ENCODE measurements around the gene UNC13A.
"Not testable (repeated sequence)": the region's sequence is repeated elsewhere in the genome, so short reads cannot be mapped to it uniquely, and the experiment has no call there.

UNC13A gene

DNA sequence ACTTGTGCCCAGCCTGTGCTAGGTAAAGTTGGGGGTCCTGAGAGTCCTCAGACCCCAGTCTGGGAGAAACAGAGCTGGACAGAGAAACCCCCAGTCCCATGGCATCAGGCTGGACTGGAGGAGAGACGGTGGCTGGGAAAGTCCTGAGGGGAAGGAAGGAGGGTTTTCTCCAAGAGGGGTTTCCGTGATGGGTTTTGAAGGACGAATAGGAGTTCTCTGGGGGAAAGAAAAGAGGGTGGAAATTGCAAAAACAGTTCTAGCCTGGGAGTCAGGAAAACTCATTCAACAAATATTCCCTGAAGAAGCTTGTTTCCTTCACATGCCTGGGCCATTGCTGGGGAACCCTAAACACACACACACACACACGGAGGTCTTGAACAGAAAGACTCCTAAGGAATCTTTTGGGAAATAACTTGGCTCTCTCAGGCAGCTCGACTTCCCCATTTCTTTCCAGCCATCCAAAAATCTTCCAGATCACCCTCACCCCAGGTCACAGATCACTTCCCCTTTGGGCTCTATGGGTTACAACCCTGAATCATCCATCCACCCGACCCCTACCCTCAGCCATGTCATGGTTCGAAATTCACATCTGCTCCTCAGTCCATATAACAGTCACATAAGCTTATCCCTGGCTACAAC lies 85.2 kb downstream of the UNC13A start:
- no peak for DNase-seq (ENCODE audit: low spot score)

DNA sequence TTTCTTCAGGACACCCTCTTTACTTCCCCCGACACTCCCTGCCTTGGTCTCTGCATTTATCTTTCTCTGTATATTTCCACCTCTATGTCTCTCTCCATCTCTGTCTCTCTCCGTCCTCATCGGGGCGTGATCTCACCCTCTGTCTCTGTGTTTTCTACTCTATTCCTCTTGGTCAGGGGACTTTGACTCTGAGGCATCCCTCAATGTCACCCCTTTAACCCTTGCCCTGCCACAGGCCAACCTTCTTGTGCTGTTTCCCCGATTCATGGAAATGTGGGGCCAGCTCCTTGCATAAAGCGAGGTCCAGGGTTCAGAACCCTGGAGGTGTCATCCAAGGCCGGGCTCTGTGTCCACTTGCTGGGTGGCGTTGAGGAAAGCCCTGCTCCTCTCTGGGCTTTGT lies 85.9 kb downstream of the UNC13A start:
- DNase-seq (ENCODE audit: low spot score) = no peak

DNA sequence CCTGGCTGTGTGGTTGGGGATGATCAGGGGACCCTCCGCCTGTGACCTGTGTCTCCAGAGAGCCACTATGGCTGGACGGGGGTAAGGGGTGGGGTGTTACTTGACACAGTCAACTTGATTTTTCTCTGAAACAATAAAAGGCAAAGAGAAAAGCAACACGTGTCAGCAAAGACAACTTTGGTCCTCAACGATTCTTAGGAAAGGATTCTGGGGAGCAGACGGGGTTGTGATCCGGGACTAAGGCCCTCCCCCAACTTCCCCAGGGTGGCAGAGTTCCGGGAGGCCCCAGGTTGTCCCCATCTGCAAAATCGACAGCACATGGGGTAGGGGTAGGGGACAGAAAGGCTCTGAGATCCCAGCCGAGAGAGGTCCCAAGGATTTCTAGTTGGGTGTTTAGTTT lies 86.5 kb downstream of the UNC13A start:
- no peak for DNase-seq (ENCODE audit: low spot score)

DNA sequence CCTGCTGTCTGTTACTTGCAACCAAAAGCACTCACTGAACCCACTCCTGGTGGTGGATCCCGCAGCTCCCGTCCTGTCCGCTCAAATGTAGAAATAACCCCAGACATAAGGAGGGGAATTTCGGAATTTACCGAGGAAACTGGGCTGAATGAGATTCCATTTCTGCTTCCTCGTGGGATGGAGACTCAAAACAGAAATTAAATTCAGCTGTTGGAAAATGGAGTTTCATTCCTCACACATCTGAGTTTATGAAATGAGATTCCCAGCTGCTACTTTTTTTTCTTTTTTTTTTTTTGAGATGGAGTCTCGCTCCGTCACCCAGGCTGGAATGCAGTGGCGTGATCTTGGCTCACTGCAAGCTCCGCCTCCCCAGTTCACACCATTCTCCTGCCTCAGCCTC lies 88.4 kb downstream of the UNC13A start:
- no peak for DNase-seq (ENCODE audit: low spot score)

DNA sequence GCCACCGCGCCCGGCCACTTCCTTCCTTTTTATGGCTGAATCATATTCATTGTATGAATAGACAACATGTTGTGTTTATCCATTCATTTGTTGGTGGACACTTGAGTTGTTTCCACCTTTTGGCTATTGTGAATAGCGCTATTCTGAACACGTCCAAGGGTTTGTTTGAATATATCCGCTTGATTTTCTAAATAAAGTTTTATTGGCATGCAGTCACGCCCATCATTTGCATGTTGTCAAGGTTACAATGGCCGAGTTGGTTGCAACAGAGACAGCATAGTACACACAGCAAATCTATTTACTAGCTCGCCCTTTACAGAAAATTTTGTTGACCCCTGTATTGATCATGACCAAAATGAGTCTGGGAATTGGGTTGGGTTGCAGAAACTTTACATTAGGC lies 89.2 kb downstream of the UNC13A start:
- DNase-seq (ENCODE audit: low spot score) = no peak

DNA sequence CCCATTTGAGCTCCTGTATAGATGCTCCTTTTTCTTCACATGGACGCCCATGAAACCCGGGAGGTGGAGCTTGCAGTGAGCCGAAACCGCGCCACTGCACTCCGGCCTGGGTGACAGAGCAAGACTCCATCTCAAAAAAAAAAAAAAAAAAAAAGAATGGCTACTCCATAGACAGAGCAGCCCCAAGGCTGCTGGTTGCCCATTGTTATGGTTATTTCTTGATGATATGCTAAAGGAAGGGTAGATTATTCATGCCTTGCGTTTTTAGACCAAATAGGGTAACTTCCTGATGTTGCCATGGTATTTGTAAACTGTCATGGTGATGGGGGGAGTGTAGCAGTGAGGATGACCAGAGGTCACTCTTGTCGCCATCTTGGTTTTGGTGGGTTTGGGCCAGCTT lies 90.1 kb downstream of the UNC13A start:
- not testable (repeated sequence) for DNase-seq (ENCODE audit: low spot score)

DNA sequence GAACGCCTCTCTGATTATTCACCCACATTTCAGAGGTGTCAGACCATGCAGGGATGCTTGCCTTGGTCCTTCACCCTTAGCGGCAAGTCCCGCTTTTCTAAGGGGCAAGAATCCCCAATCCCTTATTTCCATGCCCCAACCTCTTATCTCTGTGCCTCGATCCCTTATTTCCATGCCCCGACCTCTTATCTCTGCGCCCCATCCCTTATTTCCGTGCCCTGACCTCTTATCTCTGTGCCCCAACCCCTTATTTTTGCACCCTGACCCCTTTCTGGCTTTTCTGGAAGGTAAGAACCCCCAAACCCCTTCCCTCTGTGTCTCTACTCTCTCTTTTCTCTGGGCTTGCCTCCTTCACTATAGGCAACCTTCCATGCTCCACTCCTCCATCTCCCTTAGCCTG lies 93.9 kb downstream of the UNC13A start:
- not testable (repeated sequence) for DNase-seq (ENCODE audit: low spot score)

DNA sequence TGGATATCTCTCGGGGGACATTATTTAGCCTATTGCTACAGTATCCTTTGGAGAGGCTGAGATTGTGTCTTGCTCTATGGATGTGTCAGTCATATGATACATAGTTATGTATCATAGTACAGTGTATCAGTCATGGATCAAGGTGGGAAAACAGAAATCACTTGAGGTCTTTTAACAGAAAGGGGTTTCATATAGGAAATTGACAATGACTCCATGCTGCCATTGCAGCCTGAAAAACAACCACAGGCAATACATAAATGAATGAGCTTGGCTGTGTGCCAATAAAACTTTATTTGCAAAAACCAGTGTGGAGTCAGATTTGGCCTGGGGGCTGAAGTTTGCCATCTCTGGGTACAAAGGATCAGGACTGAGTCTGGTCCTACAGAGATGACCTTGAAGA lies 97.3 kb downstream of the UNC13A start:
- DNase-seq (ENCODE audit: low spot score) = no peak

DNA sequence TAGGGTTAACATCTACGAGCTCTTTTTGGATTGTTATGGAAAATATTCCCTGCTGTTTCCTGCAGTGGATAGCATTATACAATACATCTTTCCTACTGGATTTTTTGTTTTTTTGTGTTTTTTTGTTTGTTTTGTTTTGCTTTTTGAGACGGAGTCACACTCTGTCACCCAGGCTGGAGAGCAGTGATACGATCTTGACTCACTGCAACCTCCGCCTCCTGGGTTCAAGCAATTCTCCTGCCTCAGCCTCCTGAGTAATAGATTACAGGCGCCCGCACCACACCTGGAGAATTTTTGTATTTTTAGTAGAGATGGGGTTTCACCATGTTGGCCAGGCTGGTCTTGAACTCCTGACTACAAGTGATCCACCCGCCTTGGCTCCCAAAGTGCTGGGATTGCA lies 102.8 kb downstream of the UNC13A start:
- DNase-seq (ENCODE audit: low spot score) = not testable (repeated sequence)

DNA sequence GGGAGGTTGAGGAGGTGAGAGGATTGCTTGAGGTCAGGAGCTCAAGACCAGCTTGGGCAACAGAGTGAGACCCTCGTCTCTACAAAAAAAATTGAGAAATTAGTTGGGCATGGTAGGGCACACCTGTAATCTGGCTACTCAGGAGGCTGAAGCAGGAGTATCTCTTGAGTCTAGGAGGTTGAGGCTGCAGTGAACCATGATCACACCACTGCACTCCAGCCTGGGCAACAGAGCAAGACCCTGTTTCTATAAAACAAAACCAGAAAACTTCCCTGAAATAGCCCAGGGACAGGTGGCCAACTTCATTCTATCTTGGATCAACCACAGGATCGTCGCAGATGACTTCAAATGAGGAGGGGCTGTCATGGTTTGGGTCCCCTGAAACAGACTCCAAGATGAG lies 104.0 kb downstream of the UNC13A start:
- no peak for DNase-seq (ENCODE audit: low spot score)

DNA sequence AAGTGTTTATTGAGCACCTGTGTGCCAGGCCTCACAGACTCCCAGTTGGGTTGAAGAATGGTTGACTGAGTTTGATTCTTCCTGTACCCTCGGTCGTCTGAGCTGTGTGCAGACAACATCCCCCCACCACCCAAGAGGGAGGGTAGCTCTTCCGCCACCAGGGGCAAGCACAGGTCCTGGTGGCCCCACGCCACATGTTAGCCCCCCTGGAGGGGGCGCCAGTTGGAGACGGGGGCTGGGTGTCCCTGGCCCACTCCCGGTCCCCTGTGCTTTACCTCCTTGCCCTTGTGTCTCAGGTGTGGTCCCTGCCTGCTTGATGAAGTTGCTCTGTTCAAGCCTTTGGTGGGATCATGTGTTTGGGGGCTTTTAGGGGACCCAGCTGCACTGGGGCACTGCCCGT lies 105.5 kb downstream of the UNC13A start:
- DNase-seq (ENCODE audit: low spot score) = no peak

DNA sequence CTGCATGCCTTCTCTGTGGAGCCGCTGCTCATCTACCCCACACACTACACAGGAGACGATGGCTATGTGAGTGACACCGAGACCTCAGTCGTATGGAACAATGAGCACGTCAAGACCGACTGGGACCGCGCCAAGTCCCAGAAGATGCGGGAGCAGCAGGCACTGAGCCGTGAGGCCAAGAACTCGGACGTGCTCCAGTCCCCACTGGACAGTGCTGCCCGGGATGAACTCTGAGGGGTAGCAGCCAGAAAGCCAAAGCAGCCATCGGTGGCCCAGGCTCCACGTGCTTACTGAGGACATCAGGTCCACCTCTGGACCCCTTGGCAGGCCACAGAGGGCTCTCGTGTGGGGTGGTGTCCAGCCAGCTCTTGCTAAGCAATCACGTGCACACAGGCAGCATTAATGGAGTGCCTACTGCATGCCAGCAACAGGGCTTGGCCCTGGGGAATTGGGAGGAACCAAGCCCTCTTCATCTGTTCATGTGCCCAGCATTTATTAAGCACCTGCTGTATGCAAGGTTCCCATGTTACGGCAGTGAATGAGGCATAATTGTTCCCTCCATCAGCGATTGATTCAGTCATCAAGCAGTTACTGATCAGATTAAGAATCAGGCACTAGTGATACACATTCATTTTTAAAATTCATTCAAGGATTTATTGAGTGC lies 106.8 kb downstream of the UNC13A start:
- no peak for DNase-seq (ENCODE audit: low spot score)

DNA sequence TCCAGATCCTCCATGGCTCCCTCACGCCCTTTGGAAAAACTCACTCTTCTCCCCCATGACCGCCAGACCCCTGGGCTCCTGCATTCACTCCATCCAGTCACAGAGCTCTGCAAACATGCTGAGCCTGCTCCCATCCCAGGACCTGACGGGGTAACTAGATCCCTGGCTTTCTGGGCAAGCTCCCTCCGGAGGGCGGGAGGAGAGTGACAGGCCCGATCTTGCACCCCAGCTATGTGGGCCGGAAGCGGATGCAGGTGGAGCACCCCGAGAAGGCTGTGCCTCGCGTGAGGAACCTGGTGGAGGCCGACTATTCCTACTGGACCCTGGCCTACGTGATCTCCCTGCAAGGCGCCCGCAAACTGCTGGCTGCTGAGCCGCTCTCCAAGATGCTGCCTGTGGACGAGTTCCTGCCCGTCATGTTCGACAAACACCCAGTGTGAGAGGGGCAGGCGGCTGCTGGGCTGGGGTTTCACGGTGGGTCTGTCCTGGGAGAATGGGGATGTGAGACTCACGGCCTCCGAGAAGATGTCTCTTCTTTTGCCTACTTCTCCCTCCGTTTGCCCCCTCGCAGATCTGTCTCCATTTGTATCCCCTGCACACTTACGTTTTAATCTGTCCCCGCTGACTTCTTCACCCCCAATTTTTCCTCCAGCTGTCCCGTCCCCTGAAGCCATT lies 107.5 kb downstream of the UNC13A start:
- no peak for DNase-seq (ENCODE audit: low spot score)

DNA sequence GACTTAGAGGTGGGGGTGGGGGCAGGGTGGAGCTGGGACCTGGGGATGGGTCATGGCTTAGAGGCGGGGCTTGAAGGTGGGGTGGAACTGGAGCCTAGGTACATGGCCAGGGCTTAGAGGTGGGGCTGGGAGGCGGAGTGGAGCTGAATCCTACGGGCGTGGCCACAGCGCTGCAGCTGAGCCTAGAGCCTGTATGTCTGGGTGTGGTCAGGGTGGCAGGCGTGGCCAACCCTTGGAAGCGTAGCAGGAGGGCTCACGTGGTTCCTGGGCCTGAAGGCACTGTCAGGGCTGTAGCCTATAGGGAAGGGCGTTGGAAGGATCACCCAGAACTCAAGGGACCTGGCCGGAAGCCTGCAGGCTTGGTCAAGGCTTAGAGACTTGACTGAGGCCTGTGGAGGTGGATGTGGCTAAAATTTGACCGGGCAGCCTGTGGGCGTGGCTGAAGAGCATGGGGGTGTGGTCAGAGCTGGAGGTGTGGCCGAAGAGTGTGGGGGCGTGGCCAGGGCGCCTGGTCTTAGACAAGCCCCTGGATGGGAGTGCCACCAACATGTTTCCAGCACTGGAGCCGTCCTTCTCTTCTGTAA lies 108.4 kb downstream of the UNC13A start:
- DNase-seq (ENCODE audit: low spot score) = peak; percentile 47

DNA sequence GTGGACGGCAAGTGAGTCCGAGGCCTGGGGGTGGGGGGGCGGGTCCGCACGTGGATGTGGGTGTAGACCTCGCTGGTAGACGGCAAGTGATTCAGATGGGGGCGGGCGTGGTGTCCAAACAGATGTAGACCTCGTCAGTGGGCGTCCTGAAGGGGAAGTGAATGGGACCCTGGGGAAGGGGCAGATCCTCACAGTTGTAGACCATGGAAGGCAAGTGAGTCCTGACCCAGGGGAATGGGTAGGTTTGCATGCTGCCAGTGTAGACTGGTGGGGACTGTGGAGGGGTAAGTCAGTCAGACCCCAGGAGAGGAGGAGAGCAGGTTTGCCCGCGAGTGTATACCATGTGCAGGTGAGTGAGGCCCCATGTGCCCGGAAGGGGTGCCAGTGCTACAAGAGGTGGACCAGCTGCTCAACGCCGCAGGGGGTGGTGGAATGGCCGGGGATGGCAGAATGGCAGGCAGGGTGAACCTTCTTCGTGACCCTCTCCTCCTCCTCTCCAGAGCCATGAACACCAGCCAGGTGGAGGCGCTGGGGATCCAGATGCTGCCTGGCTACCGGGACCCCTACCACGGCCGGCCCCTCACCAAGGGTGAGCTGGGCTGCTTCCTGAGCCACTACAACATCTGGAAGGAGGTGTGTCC lies 110.6 kb downstream of the UNC13A start:
- no peak for DNase-seq (ENCODE audit: low spot score)

DNA sequence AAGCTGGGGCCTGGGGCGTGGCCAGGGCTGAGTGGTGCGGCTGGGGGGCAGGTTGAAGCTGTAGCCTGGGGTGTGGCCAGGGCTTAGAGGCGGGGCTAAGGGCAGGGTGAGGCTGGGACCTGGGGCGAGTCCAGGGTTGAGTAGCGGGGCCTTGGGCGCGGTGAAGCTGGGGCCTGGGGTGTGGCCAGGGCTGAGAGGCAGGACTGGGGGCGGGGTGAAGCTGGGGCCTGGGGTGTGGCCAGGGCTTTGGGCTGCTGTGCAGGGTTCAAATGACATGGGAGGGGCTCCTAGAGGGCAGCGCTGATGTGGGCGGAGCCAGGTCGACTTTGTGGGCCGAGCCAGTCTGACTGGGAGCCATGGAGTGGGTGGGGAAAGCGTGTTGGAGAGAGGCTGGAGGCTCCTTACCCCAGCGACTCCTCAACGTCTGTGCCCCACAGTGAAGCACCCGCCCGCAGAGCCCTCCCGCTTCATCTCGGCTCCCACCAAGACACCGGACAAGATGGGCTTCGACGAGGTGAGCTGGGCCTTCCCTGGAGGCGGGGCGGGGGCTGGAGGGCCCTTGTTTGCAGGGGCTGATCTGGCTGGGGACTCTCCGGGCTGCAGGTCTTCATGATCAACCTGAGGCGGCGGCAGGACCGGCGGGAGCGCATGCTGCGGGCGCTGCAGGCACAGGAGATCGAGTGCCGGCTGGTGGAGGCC lies 111.2 kb downstream of the UNC13A start:
- peak; percentile 35 for DNase-seq (ENCODE audit: low spot score)

DNA sequence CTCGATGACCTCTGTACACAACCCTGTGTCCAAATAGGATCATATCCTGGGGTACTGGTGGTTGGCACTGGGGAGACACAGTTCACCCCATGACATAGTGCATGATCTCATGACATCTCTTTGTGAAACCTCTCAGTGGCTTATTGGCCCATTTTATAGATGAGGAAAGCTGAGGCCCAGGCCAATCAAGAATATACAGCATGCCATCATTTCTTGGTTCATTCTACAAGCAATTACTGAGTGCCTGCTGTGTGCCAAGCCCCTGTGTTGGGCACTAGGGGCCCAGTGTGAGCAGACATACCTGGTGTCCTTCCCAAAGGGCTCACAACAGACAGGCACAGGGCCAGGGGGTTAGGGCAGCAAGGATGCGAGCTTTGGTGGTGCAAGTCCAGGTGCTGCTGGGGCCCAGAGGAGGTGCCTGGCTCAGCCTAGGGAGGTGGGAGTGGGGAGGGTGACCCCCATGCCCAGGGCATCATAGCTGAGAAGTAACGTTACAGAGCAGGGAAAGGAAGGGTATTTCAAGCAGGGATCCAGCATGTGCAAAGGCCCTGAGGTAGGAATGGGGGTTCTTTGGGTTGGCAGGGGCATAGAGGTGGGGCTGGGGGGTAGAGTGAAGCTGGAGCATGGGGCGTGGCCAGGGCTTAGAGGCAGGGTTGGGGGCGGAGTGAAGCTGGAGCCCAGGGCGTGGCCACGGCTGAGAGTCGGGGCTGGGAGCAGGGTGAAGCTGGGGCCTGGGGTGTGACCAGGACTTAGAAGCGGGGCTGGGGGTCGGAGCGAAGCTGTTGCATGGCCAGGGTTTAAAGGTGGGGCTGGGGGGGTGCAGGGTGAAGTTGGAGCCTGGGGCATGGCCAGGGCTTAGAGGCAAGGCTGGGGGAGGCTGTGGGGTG lies 112.0 kb downstream of the UNC13A start:
- no peak for DNase-seq (ENCODE audit: low spot score)

DNA sequence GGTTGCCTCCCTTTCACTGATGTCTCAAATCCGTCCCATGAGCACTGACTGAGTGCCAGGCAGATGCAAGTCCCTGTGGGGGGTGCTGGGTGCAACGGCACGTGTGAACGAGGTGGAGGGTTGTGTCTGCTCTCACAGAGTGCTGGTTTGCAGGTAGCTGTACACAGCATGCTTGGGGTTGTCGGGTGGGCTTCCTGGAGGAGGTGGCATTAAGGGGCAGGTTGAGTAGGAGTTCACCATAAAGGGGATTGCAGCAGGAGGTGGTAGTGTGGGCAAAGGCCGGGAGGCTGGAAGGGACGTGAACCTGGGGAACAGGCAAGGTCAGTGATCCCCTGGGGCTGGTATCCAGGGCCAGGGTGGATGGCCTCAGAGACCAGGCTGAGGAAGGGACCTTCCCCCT lies 115.5 kb downstream of the UNC13A start:
- no peak for DNase-seq (ENCODE audit: low spot score)

DNA sequence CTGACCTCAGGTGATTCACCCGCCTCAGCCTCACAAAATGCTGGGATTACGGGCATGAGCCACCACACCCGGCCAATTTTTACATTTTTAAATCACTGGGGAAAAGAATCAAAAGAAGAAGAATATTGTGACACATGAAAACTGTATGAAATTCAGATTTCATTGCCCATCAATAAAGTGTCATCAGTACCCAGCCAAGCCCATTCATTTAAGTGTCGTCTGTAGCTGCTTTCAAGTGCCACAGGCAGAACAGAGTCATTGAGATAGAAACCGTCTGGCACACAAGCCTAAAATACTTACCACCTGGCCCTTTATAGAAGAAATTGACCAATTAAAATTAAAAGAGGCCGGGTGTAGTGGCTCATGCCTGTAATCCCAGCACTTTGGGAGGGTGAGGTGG lies 117.4 kb downstream of the UNC13A start:
- DNase-seq (ENCODE audit: low spot score) = no peak

DNA sequence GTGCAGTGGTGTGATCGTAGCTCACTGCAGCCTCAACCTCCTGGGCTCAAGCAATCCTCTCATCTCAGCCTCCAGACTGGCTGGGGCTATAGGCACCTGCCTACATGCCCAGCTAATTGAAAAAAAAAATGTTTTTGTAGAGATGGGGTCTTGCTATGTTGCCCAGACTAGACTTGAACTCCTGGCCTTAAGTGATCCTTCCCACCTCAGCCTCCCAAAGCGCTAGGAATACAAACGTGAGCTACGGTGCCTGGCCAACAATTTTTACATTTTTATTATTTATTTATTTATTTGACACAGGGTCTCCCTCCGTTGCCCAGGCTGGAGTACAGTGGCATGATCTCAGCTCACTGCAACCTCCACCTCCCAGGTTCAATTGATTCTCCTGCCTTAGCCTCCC lies 117.9 kb downstream of the UNC13A start:
- not testable (repeated sequence) for DNase-seq (ENCODE audit: low spot score)

DNA sequence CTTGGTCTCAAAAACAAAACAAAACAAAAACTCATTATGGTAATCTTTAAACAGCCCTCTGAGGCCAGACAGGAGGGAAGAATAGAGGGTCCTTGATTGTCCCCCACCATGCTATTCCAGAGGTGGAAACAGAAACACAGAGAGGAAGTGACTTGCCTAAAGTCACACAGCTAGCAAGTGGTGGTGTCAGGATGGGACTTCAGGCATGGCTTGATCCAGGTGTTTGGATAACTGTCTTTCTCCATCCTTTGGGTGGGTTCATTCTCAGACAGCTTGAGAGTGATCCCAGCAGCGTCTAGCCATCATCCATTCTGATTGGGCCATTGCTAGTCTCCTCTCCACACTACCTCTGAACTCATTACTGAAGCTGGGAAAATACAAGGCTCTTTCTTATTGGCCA lies 120.2 kb downstream of the UNC13A start:
- no peak for DNase-seq (ENCODE audit: low spot score)

Measured in HuH-7 (cell line).